Measurements from ENCODE around the gene PHLDB2.

GRCh38 chr3:111861391-111861790, 2.3 kb downstream of the PHLDB2 start:
- no peak for TF ChIP-seq POLR2AphosphoS5 (IDR thresholded peaks at IDR 0.05)
- TF ChIP-seq, protein P1, sequence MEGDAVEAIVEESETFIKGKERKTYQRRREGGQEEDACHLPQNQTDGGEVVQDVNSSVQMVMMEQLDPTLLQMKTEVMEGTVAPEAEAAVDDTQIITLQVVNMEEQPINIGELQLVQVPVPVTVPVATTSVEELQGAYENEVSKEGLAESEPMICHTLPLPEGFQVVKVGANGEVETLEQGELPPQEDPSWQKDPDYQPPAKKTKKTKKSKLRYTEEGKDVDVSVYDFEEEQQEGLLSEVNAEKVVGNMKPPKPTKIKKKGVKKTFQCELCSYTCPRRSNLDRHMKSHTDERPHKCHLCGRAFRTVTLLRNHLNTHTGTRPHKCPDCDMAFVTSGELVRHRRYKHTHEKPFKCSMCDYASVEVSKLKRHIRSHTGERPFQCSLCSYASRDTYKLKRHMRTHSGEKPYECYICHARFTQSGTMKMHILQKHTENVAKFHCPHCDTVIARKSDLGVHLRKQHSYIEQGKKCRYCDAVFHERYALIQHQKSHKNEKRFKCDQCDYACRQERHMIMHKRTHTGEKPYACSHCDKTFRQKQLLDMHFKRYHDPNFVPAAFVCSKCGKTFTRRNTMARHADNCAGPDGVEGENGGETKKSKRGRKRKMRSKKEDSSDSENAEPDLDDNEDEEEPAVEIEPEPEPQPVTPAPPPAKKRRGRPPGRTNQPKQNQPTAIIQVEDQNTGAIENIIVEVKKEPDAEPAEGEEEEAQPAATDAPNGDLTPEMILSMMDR (IDR thresholded peaks at IDR 0.05): no peak
- TF ChIP-seq POLR2A (IDR thresholded peaks at IDR 0.05; ENCODE audit: low read depth): no peak
- TF ChIP-seq EP300 (IDR thresholded peaks at IDR 0.05): no peak

Measured in esophagus muscularis mucosa (tissue), 4 donors.